Neural cell (in vitro differentiated cells): ENCODE measurements around the gene MGAT5B. TPM values are rescaled to one million over a fixed set of nuclear protein-coding genes. Genes with fewer than 3 reads are reported as not detected.

ENCODE experiments used
- H2AFZ ChIP-seq: fragments of 200-600, 300-800 bp; sonication (generic), shearing (Covaris generic); 2 replicates; pipeline ENCODE4 v1.6.0; 2014; ENCODE audit warnings: low read depth, mild to moderate bottlenecking, antibody characterized with exemption, low read length, moderate library complexity
- H3F3A ChIP-seq: fragments of 200-600 bp; shearing (Covaris generic); 2 replicates; pipeline ENCODE4 v1.6.1; 2016; ENCODE audit warnings: mild to moderate bottlenecking, moderate library complexity, mixed read lengths, antibody characterized with exemption, low read length; ENCODE audit not compliant: insufficient read depth, poor library complexity, severe bottlenecking
- H3K27ac ChIP-seq: fragments of 200-600, 300-800 bp; sonication (generic), shearing (Covaris generic); 2 replicates; pipeline ENCODE4 v1.5.1; 2014; ENCODE audit warnings: mild to moderate bottlenecking, low read length, moderate library complexity
- H3K27me3 ChIP-seq: fragments of 300-800, 200-600 bp; sonication (generic), shearing (Covaris generic); 2 replicates; pipeline ENCODE4 v1.6.0; 2014; ENCODE audit warnings: mild to moderate bottlenecking, low read depth, low read length, moderate library complexity; ENCODE audit not compliant: insufficient read depth
- H3K36me3 ChIP-seq: fragments of 300-800, 200-600 bp; sonication (generic), shearing (Covaris generic); 2 replicates; pipeline ENCODE4 v1.5.1; 2014; ENCODE audit warnings: mild to moderate bottlenecking, antibody characterized with exemption, low read length, moderate library complexity; ENCODE audit not compliant: insufficient read depth
- H3K4me2 ChIP-seq: fragments of 300-800, 200-600 bp; sonication (generic), shearing (Covaris generic); 2 replicates; pipeline ENCODE4 v1.6.0; 2014; ENCODE audit warnings: mild to moderate bottlenecking, low read length
- H3K4me3 ChIP-seq: fragments of 300-800, 200-600 bp; sonication (generic), shearing (Covaris generic); 2 replicates; pipeline ENCODE4 v1.5.1; 2014; ENCODE audit warnings: mild to moderate bottlenecking, low read length, moderate library complexity
- H3K79me2 ChIP-seq: fragments of 200-600 bp; shearing (Covaris generic); replicated peaks from 2 replicates; pipeline ENCODE4 v1.6.0; 2014; ENCODE audit warnings: mild to moderate bottlenecking, low read length, moderate library complexity; ENCODE audit not compliant: insufficient read depth
- H3K9ac ChIP-seq: fragments of 300-800, 200-600 bp; sonication (generic), shearing (Covaris generic); 2 replicates; pipeline ENCODE4 v1.6.1; 2016; ENCODE audit warnings: mild to moderate bottlenecking, low read length, mixed read lengths
- H3K9me2 ChIP-seq: fragments of 200-600 bp; shearing (Covaris generic); 2 replicates; pipeline ENCODE4 v1.6.1; 2016; ENCODE audit warnings: mild to moderate bottlenecking, low read length, mixed read lengths; ENCODE audit not compliant: insufficient read depth
- H3K9me3 ChIP-seq: fragments of 200-600, 300-800 bp; sonication (generic), shearing (Covaris generic); 2 replicates; pipeline ENCODE4 v1.6.1; 2016; ENCODE audit warnings: mild to moderate bottlenecking, mixed run types, low read length, moderate library complexity, mixed read lengths
- H4K20me1 ChIP-seq: fragments of 200-600 bp; shearing (Covaris generic); 2 replicates; pipeline ENCODE4 v1.6.1; 2016; ENCODE audit warnings: mild to moderate bottlenecking, mixed run types; ENCODE audit not compliant: insufficient read depth
- CTCF ChIP-seq: fragments of 450-650 bp; IDR thresholded peaks from 2 replicates; pipeline ENCODE4 v1.5.1; 2014; ENCODE audit warnings: antibody characterized with exemption, mild to moderate bottlenecking, moderate library complexity; ENCODE audit not compliant: poor library complexity, severe bottlenecking
- EP300 ChIP-seq: fragments of 450-650 bp; conservative IDR thresholded peaks from 2 replicates; pipeline ENCODE4 v1.6.1; 2014; ENCODE audit warnings: antibody characterized with exemption, mild to moderate bottlenecking, moderate library complexity; ENCODE audit not compliant: poor library complexity, severe bottlenecking
- EZH2 ChIP-seq: fragments of 200-600, 300-800 bp; shearing (Covaris generic), sonication (generic); IDR thresholded peaks from 2 replicates; pipeline ENCODE4 v1.6.1; 2014; ENCODE audit warnings: antibody characterized with exemption, low read length, borderline replicate concordance, mild to moderate bottlenecking; ENCODE audit not compliant: insufficient read depth, poor library complexity, severe bottlenecking
- MXI1 ChIP-seq: fragments of 450-650 bp; conservative IDR thresholded peaks from 2 replicates; pipeline ENCODE4 v1.6.1; 2014; ENCODE audit warnings: antibody characterized with exemption, mild to moderate bottlenecking; ENCODE audit not compliant: poor library complexity, severe bottlenecking
- POLR2AphosphoS5 ChIP-seq: IDR thresholded peaks from 2 replicates; pipeline ENCODE4 v1.6.1; 2012
- RAD21 ChIP-seq: fragments of 450-650 bp; conservative IDR thresholded peaks from 2 replicates; pipeline ENCODE4 v1.6.1; 2014; ENCODE audit warnings: antibody characterized with exemption, mild to moderate bottlenecking, moderate library complexity
- SMC3 ChIP-seq: fragments of 450-650 bp; conservative IDR thresholded peaks from 2 replicates; pipeline ENCODE4 v1.6.1; 2014; ENCODE audit warnings: antibody characterized with exemption, mild to moderate bottlenecking, moderate library complexity; ENCODE audit not compliant: poor library complexity
- TAF1 ChIP-seq: IDR thresholded peaks from 2 replicates; pipeline ENCODE4 v1.6.1; 2012; ENCODE audit warnings: low read depth
- polyA plus RNA-seq: library from polyadenylated mRNA; depleted of rRNA; stranded (reverse); fragments of >200 nt; gene quantifications from 2 replicates; pipeline ENCODE4 v1.2.3, GENCODE V29; 2014
- TF ChIP-seq, protein P1 (sequence below): IDR thresholded peaks from 2 replicates; pipeline ENCODE4 v1.6.1; 2012; ENCODE audit warnings: borderline replicate concordance

Gene MGAT5B
- polyA plus RNA-seq, 1 donor from 2014 or later = 8.8 TPM

DNA sequence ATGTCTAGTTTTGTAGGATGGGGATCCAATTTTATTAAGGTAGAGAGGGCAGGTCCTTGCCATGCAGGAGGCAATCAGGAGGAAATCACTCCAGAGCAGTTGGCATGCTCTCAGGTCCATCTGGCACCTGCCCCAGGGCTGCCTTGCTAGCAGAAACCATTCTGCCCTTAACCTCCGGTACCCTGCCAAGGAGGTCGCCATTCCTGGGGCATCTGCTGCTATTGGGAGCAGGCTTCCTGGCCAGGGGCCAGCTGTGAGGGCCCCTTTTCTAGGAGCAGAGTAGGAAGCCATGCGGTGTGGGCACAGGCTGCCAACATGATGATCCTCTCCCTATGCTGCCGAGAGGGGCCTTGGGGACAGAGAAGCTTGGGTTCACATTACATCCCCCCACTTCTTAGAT lies 47.6 kb upstream of the MGAT5B start:
- H3K27me3 ChIP-seq = no peaks in the 10 kb centered on the region
- H3K9ac ChIP-seq = no peak overlapping the region
- no peak overlapping the region for H3K4me2 ChIP-seq
- no peaks in the 10 kb centered on the region for H3K9me2 ChIP-seq
- H3K9me3 ChIP-seq = no peaks in the 10 kb centered on the region
- no peak overlapping the region for H2AFZ ChIP-seq
- no peaks in the 10 kb centered on the region for H3K79me2 ChIP-seq
- H4K20me1 ChIP-seq = no peaks in the 10 kb centered on the region
- H3K36me3 ChIP-seq = no peaks in the 10 kb centered on the region
- H3F3A ChIP-seq = no peaks in the 10 kb centered on the region
- TF ChIP-seq, protein P1, sequence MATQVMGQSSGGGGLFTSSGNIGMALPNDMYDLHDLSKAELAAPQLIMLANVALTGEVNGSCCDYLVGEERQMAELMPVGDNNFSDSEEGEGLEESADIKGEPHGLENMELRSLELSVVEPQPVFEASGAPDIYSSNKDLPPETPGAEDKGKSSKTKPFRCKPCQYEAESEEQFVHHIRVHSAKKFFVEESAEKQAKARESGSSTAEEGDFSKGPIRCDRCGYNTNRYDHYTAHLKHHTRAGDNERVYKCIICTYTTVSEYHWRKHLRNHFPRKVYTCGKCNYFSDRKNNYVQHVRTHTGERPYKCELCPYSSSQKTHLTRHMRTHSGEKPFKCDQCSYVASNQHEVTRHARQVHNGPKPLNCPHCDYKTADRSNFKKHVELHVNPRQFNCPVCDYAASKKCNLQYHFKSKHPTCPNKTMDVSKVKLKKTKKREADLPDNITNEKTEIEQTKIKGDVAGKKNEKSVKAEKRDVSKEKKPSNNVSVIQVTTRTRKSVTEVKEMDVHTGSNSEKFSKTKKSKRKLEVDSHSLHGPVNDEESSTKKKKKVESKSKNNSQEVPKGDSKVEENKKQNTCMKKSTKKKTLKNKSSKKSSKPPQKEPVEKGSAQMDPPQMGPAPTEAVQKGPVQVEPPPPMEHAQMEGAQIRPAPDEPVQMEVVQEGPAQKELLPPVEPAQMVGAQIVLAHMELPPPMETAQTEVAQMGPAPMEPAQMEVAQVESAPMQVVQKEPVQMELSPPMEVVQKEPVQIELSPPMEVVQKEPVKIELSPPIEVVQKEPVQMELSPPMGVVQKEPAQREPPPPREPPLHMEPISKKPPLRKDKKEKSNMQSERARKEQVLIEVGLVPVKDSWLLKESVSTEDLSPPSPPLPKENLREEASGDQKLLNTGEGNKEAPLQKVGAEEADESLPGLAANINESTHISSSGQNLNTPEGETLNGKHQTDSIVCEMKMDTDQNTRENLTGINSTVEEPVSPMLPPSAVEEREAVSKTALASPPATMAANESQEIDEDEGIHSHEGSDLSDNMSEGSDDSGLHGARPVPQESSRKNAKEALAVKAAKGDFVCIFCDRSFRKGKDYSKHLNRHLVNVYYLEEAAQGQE = no peak
- TF ChIP-seq SMC3 = no peak
- no peak for TF ChIP-seq EP300
- TF ChIP-seq CTCF = no peak
- no peak for TF ChIP-seq POLR2AphosphoS5
- no peak for TF ChIP-seq RAD21
- TF ChIP-seq MXI1 = no peak
- TF ChIP-seq EZH2 = no peak
- TF ChIP-seq TAF1 = no peak
- no peak overlapping the region for H3K27ac ChIP-seq
- H3K4me3 ChIP-seq = no peak overlapping the region

- no peak overlapping the region for H3K4me2 ChIP-seq
- no peaks in the 10 kb centered on the region for H4K20me1 ChIP-seq
- no peak for TF ChIP-seq TAF1
- TF ChIP-seq, protein P1 = no peak
- TF ChIP-seq RAD21 = no peak
- no peak for TF ChIP-seq EP300
- no peak for TF ChIP-seq EZH2
- TF ChIP-seq CTCF = no peak
- TF ChIP-seq MXI1 = no peak
- H3F3A ChIP-seq = no peaks in the 10 kb centered on the region
- no peaks in the 10 kb centered on the region for H3K9me2 ChIP-seq
- no peak overlapping the region for H3K4me3 ChIP-seq
- no peaks in the 10 kb centered on the region for H3K36me3 ChIP-seq
- H3K79me2 ChIP-seq = no peaks in the 10 kb centered on the region
- H3K27me3 ChIP-seq = no peaks in the 10 kb centered on the region
- no peak overlapping the region for H3K27ac ChIP-seq
- no peak overlapping the region for H3K9ac ChIP-seq
- no peak overlapping the region for H2AFZ ChIP-seq
- no peaks in the 10 kb centered on the region for H3K9me3 ChIP-seq
Measured at GRCh38 chr17:76822184-76822778, 45.9 kb upstream of the MGAT5B start.
